OCI-LY3 (cell line): ENCODE measurements around the gene GRIP1.

ENCODE experiments used
- H2AFZ ChIP-seq: fragments of 200-600, 300-600 bp; shearing (Covaris generic); 2 replicates; pipeline ENCODE4 v1.6.0; 2014; ENCODE audit warnings: antibody characterized with exemption, low read depth, low read length
- H3K27ac ChIP-seq: fragments of 200-600, 300-600 bp; sonication (generic); 2 replicates; pipeline ENCODE4 v1.5.1; 2014; ENCODE audit warnings: mild to moderate bottlenecking, low read length, moderate library complexity, mixed read lengths
- H3K27me3 ChIP-seq: fragments of 200-600, 300-600 bp; sonication (generic); 2 replicates; pipeline ENCODE4 v1.6.1; 2014; ENCODE audit warnings: low read depth, low read length, mixed read lengths
- H3K36me3 ChIP-seq: fragments of 200-600, 300-600 bp; sonication (generic); replicated peaks from 2 replicates; pipeline ENCODE3; 2014; ENCODE audit warnings: low read depth, low read length, mixed read lengths
- H3K4me1 ChIP-seq: fragments of 300-600, 200-600 bp; sonication (generic); 2 replicates; pipeline ENCODE4 v1.6.1; 2014; ENCODE audit warnings: low read length, mixed read lengths
- H3K4me2 ChIP-seq: fragments of 200-600, 300-600 bp; sonication (generic); 2 replicates; pipeline ENCODE4 v1.6.1; 2014; ENCODE audit warnings: low read length, mixed read lengths
- H3K4me3 ChIP-seq: fragments of 300-600, 200-600 bp; sonication (generic); 2 replicates; pipeline ENCODE4 v1.5.1; 2014; ENCODE audit warnings: antibody characterized with exemption, mild to moderate bottlenecking, low read length, moderate library complexity
- H3K79me2 ChIP-seq: fragments of 300-600, 200-600 bp; shearing (Covaris generic); 2 replicates; pipeline ENCODE4 v1.6.1; 2014; ENCODE audit warnings: mild to moderate bottlenecking, low read length, mixed read lengths
- H3K9ac ChIP-seq: fragments of 300-600, 200-600 bp; shearing (Covaris generic); 2 replicates; pipeline ENCODE4 v1.6.0; 2014; ENCODE audit warnings: mild to moderate bottlenecking, low read length, moderate library complexity
- H3K9me3 ChIP-seq: fragments of 200-600, 300-600 bp; shearing (Covaris generic); 2 replicates; pipeline ENCODE4 v1.6.1; 2014; ENCODE audit warnings: low read length, mixed read lengths; ENCODE audit not compliant: insufficient read depth
- H4K20me1 ChIP-seq: fragments of 200-600, 300-600 bp; sonication (generic); 2 replicates; pipeline ENCODE4 v1.6.1; 2016; ENCODE audit warnings: low read length, mixed read lengths; ENCODE audit not compliant: insufficient read depth
- CTCF ChIP-seq: fragments of 200-600, 300-600 bp; sonication (generic); IDR thresholded peaks from 2 replicates; pipeline ENCODE4 v1.5.1; 2014; ENCODE audit warnings: antibody characterized with exemption, low read length, low read depth
- EZH2phosphoT487 ChIP-seq: fragments of 200-600 bp; shearing (Covaris generic); IDR thresholded peaks from 2 replicates; pipeline ENCODE4 v1.6.1; 2018; ENCODE audit warnings: antibody characterized with exemption, mixed run types, low read depth

The GRIP1 gene

GRCh38 chr12:66662179-66662578 lies 16.7 kb downstream of the GRIP1 start:
- TF ChIP-seq CTCF (peak; percentile 18; the same call in 1 of the 2 replicates), EZH2phosphoT487 (no peak)
- peak overlapping the region; percentile 6; the same call in 1 of the 2 replicates for H3K27ac ChIP-seq
- peaks cover 18% of the 10 kb centered on the region for H3K27me3 ChIP-seq
- H3K79me2 ChIP-seq, result no peaks in the 10 kb centered on the region
- peak overlapping the region; percentile 78 for H3K4me2 ChIP-seq
- H2AFZ ChIP-seq, result no peak overlapping the region
- H3K4me1 ChIP-seq, result peaks cover 19% of the 10 kb centered on the region
- peak overlapping the region; percentile 69 for H3K4me3 ChIP-seq
- no peak overlapping the region for H3K9ac ChIP-seq
- no peaks in the 10 kb centered on the region for H3K36me3 ChIP-seq
- peaks cover 3% of the 10 kb centered on the region; the same call in 1 of the 2 replicates for H4K20me1 ChIP-seq
- no peaks in the 10 kb centered on the region for H3K9me3 ChIP-seq

- peaks cover 3% of the 10 kb centered on the region; the same call in 1 of the 2 replicates for H4K20me1 ChIP-seq
- TF ChIP-seq CTCF (no peak), EZH2phosphoT487 (no peak)
- H3K27me3 ChIP-seq, result peaks cover 23% of the 10 kb centered on the region
- H3K79me2 ChIP-seq, result no peaks in the 10 kb centered on the region
- H3K27ac ChIP-seq, result no peak overlapping the region
- H3K4me3 ChIP-seq, result peak overlapping the region; percentile 69
- no peaks in the 10 kb centered on the region for H3K36me3 ChIP-seq
- peaks cover 19% of the 10 kb centered on the region for H3K4me1 ChIP-seq
- no peaks in the 10 kb centered on the region for H3K9me3 ChIP-seq
- peak overlapping the region; percentile 78 for H3K4me2 ChIP-seq
- no peak overlapping the region for H3K9ac ChIP-seq
- no peak overlapping the region for H2AFZ ChIP-seq
Measured at GRCh38 chr12:66661357-66661756, 17.5 kb downstream of the GRIP1 start.

- no peak overlapping the region for H2AFZ ChIP-seq
- no peak overlapping the region for H3K4me2 ChIP-seq
- no peak for TF ChIP-seq EZH2phosphoT487
- no peaks in the 10 kb centered on the region for H4K20me1 ChIP-seq
- no peaks in the 10 kb centered on the region for H3K9me3 ChIP-seq
- no peaks in the 10 kb centered on the region for H3K36me3 ChIP-seq
- H3K4me3 ChIP-seq, result no peak overlapping the region
- no peaks in the 10 kb centered on the region for H3K79me2 ChIP-seq
- no peak overlapping the region for H3K27ac ChIP-seq
- H3K27me3 ChIP-seq, result peaks cover 10% of the 10 kb centered on the region
- H3K9ac ChIP-seq, result no peak overlapping the region
- H3K4me1 ChIP-seq, result no peaks in the 10 kb centered on the region
Measured at GRCh38 chr12:66653796-66654195, 25.1 kb downstream of the GRIP1 start.

GRCh38 chr12:66648033-66648735 lies 30.7 kb downstream of the GRIP1 start:
- Histone ChIP-seq H4K20me1 (no peaks in the 10 kb centered on the region), H3K27me3 (no peaks in the 10 kb centered on the region), H2AFZ (no peak overlapping the region)

More at GRCh38 chr12:66648033-66648735, 30.7 kb downstream of the GRIP1 start:
- Histone ChIP-seq H3K4me2 (no peak overlapping the region), H3K79me2 (no peaks in the 10 kb centered on the region), H3K4me1 (no peaks in the 10 kb centered on the region), H3K9ac (no peak overlapping the region), H3K27ac (no peak overlapping the region), H3K36me3 (no peaks in the 10 kb centered on the region), H3K9me3 (no peaks in the 10 kb centered on the region), H3K4me3 (no peak overlapping the region)
- TF ChIP-seq CTCF (no peak), EZH2phosphoT487 (no peak)
